Endothelial cell of umbilical vein (primary cell): Measurements from ENCODE around the gene AFG1L. TPM values are rescaled to one million over a fixed set of nuclear protein-coding genes. Genes with fewer than 3 reads are reported as not detected.

ENCODE experiments used
- BruUV-seq: library from RNA; stranded (reverse); fragments of 400-500 nt; replicated peaks from 2 replicates; lab custom pipeline; 2021; lab: Mats Ljungman, UMichigan
- CTCF ChIA-PET: fragments of 300-600, 350-600 bp; sonication (Branson Sonifier 250); formaldehyde crosslinking; loops from one replicate; lab custom pipeline; 2021; ENCODE audit warnings: antibody characterized with exemption, inconsistent platforms; lab: Charles Lee
- POLR2A ChIA-PET: fragments of 300-600, 350-600 bp; sonication (Branson Sonifier 250); formaldehyde crosslinking; loops from one replicate; lab custom pipeline; 2021; ENCODE audit warnings: antibody characterized with exemption, inconsistent platforms; lab: Charles Lee
- DNase-seq: peaks from one replicate; pipeline ENCODE4 v3.0.0-alpha.2; 2011; ENCODE audit warnings: low read depth, low spot score
- FAIRE-seq: peaks from 2 replicates; lab custom pipeline; 2011; peaks lifted over from hg19 to GRCh38; lab: Jason Lieb, UNC
- H2AFZ ChIP-seq: 2 replicates; pipeline ENCODE4 v1.6.0; 2012; ENCODE audit warnings: low read depth, low read length, control low read depth, inconsistent platforms
- H3K27ac ChIP-seq: 2 replicates; pipeline ENCODE4 v1.5.1; 2011; ENCODE audit warnings: low read depth, mild to moderate bottlenecking, control low read depth, low read length, moderate library complexity; ENCODE audit not compliant: insufficient read depth
- H3K27me3 ChIP-seq, 2 experiments: 2 replicates each; pipeline versions ENCODE4 v1.6.0 to v1.6.1; 2011; ENCODE audit warnings: low read length in 2 of 2, mixed read lengths in 1 of 2; ENCODE audit not compliant: control insufficient read depth in 2 of 2, insufficient read depth in 2 of 2
- H3K36me3 ChIP-seq, 2 experiments: 2 replicates in 1 of 2; 3 replicates in 1 of 2; pipeline ENCODE4 v1.5.1; 2011; ENCODE audit warnings: low read length in 2 of 2, mild to moderate bottlenecking in 1 of 2, moderate library complexity in 1 of 2; ENCODE audit not compliant: control insufficient read depth in 2 of 2, insufficient read depth in 2 of 2; ENCODE audit errors: extremely low read depth in 1 of 2
- H3K4me1 ChIP-seq: 3 replicates; pipeline ENCODE4 v1.5.1; 2011; ENCODE audit warnings: mild to moderate bottlenecking, low read length; ENCODE audit not compliant: control insufficient read depth, insufficient read depth; ENCODE audit errors: extremely low read depth
- H3K4me2 ChIP-seq: 2 replicates; pipeline ENCODE4 v1.6.1; 2011; ENCODE audit warnings: low read length, control low read depth, mixed read lengths; ENCODE audit not compliant: insufficient read depth
- H3K4me3 ChIP-seq, 3 experiments: fragments of 200-600 bp in 1 of 3; sonication (generic), shearing (Covaris generic) in 1 of 3; replicated peaks in 1 of 3; 2 replicates each; pipeline ENCODE4 v1.5.1; 2011 to 2016; ENCODE audit warnings: control low read depth in 3 of 3, low read length in 3 of 3, mild to moderate bottlenecking in 2 of 3, inconsistent platforms in 1 of 3, low read depth in 1 of 3, moderate library complexity in 1 of 3; ENCODE audit not compliant: insufficient read depth in 1 of 3
- H3K79me2 ChIP-seq: 2 replicates; pipeline ENCODE4 v1.6.0; 2012; ENCODE audit warnings: low read length, inconsistent platforms; ENCODE audit not compliant: control insufficient read depth, insufficient read depth
- H3K9ac ChIP-seq: replicated peaks from 2 replicates; pipeline ENCODE3; 2011; ENCODE audit warnings: low read length, control low read depth; ENCODE audit not compliant: insufficient read depth; ENCODE audit errors: extremely low read depth
- H3K9me1 ChIP-seq: replicated peaks from 3 replicates; pipeline ENCODE4 v1.6.0; 2011; ENCODE audit warnings: mild to moderate bottlenecking, low read length; ENCODE audit not compliant: control insufficient read depth, insufficient read depth; ENCODE audit errors: extremely low read depth
- H3K9me3 ChIP-seq: replicated peaks from 2 replicates; pipeline ENCODE4 v1.5.1; 2012; ENCODE audit warnings: low read length, inconsistent platforms; ENCODE audit not compliant: control insufficient read depth, insufficient read depth
- H4K20me1 ChIP-seq: replicated peaks from 2 replicates; pipeline ENCODE3; 2011; ENCODE audit warnings: mild to moderate bottlenecking, low read length; ENCODE audit not compliant: control insufficient read depth, insufficient read depth; ENCODE audit errors: extremely low read depth
- EZH2 ChIP-seq: IDR thresholded peaks from 2 replicates; pipeline ENCODE4 v1.6.1; 2012; ENCODE audit warnings: borderline replicate concordance, low read depth, mild to moderate bottlenecking, moderate library complexity, low read length, inconsistent platforms; ENCODE audit not compliant: severe bottlenecking
- FOS ChIP-seq: IDR thresholded peaks from 2 replicates; pipeline ENCODE4 v1.6.1; 2011; ENCODE audit warnings: mild to moderate bottlenecking, low read length, moderate library complexity, borderline replicate concordance; ENCODE audit not compliant: insufficient read depth
- GATA2 ChIP-seq: IDR thresholded peaks from 2 replicates; pipeline ENCODE4 v1.7.0; 2011; ENCODE audit warnings: low read depth, mild to moderate bottlenecking, moderate library complexity, mixed read lengths, low read length; ENCODE audit not compliant: insufficient read length, insufficient read depth
- JUN ChIP-seq: IDR thresholded peaks from 2 replicates; pipeline ENCODE4 v1.6.1; 2011; ENCODE audit warnings: borderline replicate concordance, low read depth; ENCODE audit not compliant: insufficient read length, insufficient read depth
- MAX ChIP-seq: IDR thresholded peaks from 2 replicates; pipeline ENCODE4 v1.6.1; 2011; ENCODE audit not compliant: insufficient read depth, insufficient read length
- MYC ChIP-seq: IDR thresholded peaks from one replicate; pipeline ENCODE4 v1.6.1; 2011; ENCODE audit warnings: mild to moderate bottlenecking, low read depth, low read length
- POLR2AphosphoS5 ChIP-seq: IDR thresholded peaks from 2 replicates; pipeline ENCODE4 v1.6.1; 2012; ENCODE audit warnings: low read depth, mild to moderate bottlenecking, control low read depth, low read length, moderate library complexity; ENCODE audit not compliant: insufficient read depth
- dilution Hi-C: fragments of 300-500 bp; cut with MboI; formaldehyde crosslinking; loops from one replicate; pipeline ENCODE4 v1.15.0; 2019; ENCODE audit warnings: low sequenced_read_pairs; ENCODE audit not compliant: extremely low pct_ligation_motif_present
- intact Hi-C: fragments of 100-400 bp; cut with micrococcal nuclease; formaldehyde crosslinking; loops from one replicate; pipeline ENCODE4 v1.10.0; 2022
- polyA plus RNA-seq, 4 experiments: library from polyadenylated mRNA; depleted of rRNA in 3 of 4; stranded (reverse) in 3 of 4; unstranded in 1 of 4; fragments of >200 nt; gene quantifications; 2 replicates each; pipeline versions ENCODE4 v1.2.1 to v1.2.3, GENCODE V29; 2011 to 2012; ENCODE audit warnings: missing spikeins in 1 of 4
- total RNA-seq: library from RNA; stranded (reverse); gene quantifications from 2 replicates; pipeline ENCODE4 v1.2.3, GENCODE V29; 2021
- TF ChIP-seq, protein P1 (sequence below), 2 donors: IDR thresholded peaks; 1 replicate in 1 of 2; 2 replicates in 1 of 2; pipeline ENCODE4 v1.5.1; 2011; ENCODE audit warnings: low read length in 2 of 2, mild to moderate bottlenecking in 2 of 2, moderate library complexity in 2 of 2, control low read depth in 1 of 2, inconsistent platforms in 1 of 2, low read depth in 1 of 2; ENCODE audit not compliant: insufficient read depth in 1 of 2; ENCODE audit errors: extremely low read depth in 1 of 2

Gene AFG1L
- total and polyA plus RNA-seq, 2 donors (not counting 3 experiments of a cell fraction or from before 2014, with no cell fraction given): 1.0 to 6.2 TPM

DNA sequence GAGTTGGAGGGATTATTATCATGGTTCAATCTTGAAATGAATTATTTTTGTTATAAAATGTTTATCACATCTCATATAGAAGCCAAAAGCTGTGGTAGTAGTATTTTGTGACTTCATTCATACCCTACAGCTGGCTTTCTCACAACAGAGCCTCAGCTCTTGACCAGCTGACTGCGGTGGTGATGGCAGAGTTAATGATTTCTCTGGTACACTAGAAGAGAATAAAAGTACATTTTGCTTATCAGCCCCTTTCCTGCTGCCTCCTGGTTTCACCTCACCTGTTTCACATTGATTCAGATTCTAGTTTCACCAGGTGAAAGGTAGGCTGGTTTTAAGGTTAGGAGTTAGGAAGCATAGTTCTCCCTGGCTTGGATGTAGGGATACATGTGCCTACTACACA lies 55.7 kb downstream of the AFG1L start:
- TF ChIP-seq JUN (no peak), EZH2 (no peak), POLR2AphosphoS5 (no peak), MAX (no peak), FOS (no peak), GATA2 (no peak), MYC (no peak)
- TF ChIP-seq, protein P1, sequence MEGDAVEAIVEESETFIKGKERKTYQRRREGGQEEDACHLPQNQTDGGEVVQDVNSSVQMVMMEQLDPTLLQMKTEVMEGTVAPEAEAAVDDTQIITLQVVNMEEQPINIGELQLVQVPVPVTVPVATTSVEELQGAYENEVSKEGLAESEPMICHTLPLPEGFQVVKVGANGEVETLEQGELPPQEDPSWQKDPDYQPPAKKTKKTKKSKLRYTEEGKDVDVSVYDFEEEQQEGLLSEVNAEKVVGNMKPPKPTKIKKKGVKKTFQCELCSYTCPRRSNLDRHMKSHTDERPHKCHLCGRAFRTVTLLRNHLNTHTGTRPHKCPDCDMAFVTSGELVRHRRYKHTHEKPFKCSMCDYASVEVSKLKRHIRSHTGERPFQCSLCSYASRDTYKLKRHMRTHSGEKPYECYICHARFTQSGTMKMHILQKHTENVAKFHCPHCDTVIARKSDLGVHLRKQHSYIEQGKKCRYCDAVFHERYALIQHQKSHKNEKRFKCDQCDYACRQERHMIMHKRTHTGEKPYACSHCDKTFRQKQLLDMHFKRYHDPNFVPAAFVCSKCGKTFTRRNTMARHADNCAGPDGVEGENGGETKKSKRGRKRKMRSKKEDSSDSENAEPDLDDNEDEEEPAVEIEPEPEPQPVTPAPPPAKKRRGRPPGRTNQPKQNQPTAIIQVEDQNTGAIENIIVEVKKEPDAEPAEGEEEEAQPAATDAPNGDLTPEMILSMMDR (IDR thresholded peaks at IDR 0.05; ENCODE audit: extremely low read depth in 1 of 2, insufficient read depth in 1 of 2, low read depth in 1 of 2, low read length in 2 of 2): no peak
- Histone ChIP-seq H3K27ac (no peak overlapping the region), H3K4me1 (no peaks in the 10 kb centered on the region), H3K4me3 (no peak overlapping the region), H3K9ac (no peak overlapping the region), H3K9me1 (no peaks in the 10 kb centered on the region), H3K36me3 (no peaks in the 10 kb centered on the region), H3K9me3 (no peaks in the 10 kb centered on the region), H3K27me3 (no peaks in the 10 kb centered on the region), H2AFZ (no peak overlapping the region), H4K20me1 (no peaks in the 10 kb centered on the region), H3K4me2 (no peak overlapping the region), H3K79me2 (no peaks in the 10 kb centered on the region)
- CTCF ChIA-PET: interaction anchor here (0.8 kb wide), 1 partner anchor 14 kb away, joined by 3 read pairs; no protein-coding TSS in a partner anchor
- FAIRE-seq: no peak
- POLR2A ChIA-PET: no interaction called here
- no peak for DNase-seq
- no TSS peak for BruUV-seq
- intact Hi-C loops: no loop called here
- dilution Hi-C loops: no loop called here
